Adipose tissue (tissue), 3 donors: ENCODE data around the gene PSMD7. TPM values are rescaled to one million over a fixed set of nuclear protein-coding genes. Genes with fewer than 3 reads are reported as not detected.
"Not testable (repeated sequence)": the region's sequence is repeated elsewhere in the genome, so short reads cannot be mapped to it uniquely, and the experiment has no call there.

Experiments
- H3K27ac ChIP-seq: one replicate; pipeline ENCODE4 v1.5.1; 2013; ENCODE audit warnings: low read depth, low read length
- WGBS, 3 donors: extraction: QIAGEN DNeasy Blood & Tissue Kit; methylation state at CpG; one replicate each; pipeline ENCODE4 v1.1.7; 2013; 5-methylcytosine and 5-hydroxymethylcytosine counted together
- polyA plus RNA-seq, 3 donors: library from polyadenylated mRNA; stranded (reverse); fragments of 200-250 nt; gene quantifications; one replicate each; pipeline ENCODE4 v1.2.3, GENCODE V29; 2013
- donor health status: healthy with polysubstance abuse.
- donor health status: Bipolar disorder and iron deficiency.
- donor health status: healthy.

Gene PSMD7
- polyA plus RNA-seq, 3 donors: 39.6 to 84.6 (median 59.0) TPM

DNA sequence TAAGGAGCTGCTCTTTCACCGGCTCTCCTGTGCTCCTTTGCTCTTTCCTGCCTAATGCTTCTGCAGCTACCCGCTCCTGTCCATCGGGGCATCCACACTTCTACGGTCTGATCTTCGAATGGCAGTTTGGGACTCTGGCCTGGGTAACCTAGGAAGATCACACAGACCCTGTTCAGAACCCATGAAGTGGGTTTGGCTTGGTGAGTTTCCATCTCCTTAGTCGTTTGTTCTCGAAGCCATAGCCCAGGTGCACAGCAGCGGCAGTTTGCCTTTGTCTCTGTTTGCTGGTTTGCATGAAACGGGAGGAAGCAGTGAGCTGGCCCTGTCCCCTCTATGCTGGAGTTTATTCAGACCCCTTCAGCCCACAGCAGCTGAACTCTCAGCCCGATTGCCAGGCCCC, 29.0 kb downstream of the PSMD7 start:
- WGBS, 3 donors: 89 to 94% (median 94%) methylated on average over 10 of the region's 10 CpGs
- H3K27ac ChIP-seq: no peak overlapping the region

DNA sequence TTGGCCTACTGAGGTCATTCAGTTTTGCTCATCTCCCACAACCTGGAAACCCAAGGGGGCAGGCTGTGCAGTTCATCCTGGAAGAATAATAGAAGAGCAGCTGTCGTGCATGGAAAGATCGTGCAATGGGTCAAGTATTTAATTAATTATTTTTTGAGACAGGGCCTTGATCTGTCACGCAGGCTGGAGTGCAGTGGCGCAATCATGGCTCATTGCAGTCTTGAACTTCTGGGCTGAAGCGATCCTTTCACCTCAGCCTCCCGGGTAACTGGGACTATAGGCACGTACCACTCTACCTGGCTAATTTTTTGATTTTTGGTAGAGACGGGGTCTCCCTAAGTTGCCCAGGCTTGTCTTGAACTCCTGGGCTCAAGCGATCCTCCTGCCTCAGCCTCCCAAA, 31.7 kb downstream of the PSMD7 start:
- not testable (repeated sequence) for H3K27ac ChIP-seq
- 89 to 95% (median 93%) methylated on average over 8 to 9 of the region's 9 CpGs for WGBS, 3 donors

DNA sequence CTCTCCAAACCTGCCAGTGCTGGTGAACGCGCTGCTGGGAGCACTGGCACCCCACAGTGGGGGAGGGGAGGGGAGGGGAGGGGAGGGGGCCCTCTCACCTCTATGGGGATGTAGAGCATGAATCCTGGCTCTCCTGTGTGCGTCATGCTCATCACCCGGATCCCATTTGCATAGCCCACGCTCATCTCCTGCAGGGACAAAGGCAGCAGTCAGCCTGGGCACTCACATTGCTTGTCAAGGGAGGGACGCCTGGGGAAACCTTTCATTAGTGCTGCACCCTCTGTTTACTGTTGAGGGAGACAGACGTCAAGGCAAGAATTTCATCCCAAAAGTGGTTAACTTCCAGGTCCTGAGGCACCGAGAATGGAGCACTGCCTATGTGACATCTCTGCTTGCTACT, 35.9 kb downstream of the PSMD7 start:
- WGBS, 3 donors: 72 to 87% (median 85%) methylated on average over 6 to 8 of the region's 8 CpGs
- not testable (repeated sequence) for H3K27ac ChIP-seq

DNA sequence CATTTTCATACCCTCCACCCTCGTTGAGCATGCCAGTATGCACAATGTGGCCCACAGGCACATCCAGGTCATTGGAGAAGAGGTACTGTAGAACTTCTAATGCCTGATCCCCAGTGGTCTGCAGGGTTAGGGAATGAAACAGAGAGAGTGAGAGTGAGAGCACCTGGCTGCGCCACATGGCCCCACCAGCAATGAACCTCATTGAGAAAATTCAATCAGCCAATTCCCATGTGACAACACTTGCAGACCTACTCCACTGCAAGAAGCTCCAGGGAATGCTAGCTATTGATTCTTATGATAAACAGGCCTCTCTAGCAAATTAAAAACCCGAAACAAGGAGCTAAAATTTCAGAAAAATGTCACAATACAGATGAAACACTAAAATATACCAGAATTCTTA, 40.9 kb downstream of the PSMD7 start:
- not testable (repeated sequence) for H3K27ac ChIP-seq
- 92 to 100% (median 94%) methylated on average over 2 to 3 of the region's 3 CpGs for WGBS, 3 donors

DNA sequence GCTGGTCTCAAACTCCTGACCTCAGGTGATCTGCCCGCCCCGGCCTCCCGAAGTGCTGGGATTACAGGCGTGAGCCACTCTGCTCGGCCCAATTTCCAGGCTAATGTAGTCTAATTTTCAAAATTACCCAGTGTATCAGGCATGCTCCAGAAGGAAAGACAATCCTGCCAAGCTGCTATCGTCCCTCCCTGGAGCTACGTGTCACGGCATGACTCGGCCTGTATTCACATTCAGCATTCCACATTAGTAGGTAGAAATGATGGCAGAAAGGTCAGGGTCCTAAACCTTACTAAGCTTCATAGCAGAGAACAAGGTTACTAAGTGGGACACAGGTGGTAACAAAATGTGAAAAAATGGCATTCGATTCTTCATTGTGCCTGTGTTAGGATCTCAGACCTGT, 42.6 kb downstream of the PSMD7 start:
- WGBS, 3 donors: 92 to 97% (median 93%) methylated on average over 10 of the region's 10 CpGs
- H3K27ac ChIP-seq: not testable (repeated sequence)

DNA sequence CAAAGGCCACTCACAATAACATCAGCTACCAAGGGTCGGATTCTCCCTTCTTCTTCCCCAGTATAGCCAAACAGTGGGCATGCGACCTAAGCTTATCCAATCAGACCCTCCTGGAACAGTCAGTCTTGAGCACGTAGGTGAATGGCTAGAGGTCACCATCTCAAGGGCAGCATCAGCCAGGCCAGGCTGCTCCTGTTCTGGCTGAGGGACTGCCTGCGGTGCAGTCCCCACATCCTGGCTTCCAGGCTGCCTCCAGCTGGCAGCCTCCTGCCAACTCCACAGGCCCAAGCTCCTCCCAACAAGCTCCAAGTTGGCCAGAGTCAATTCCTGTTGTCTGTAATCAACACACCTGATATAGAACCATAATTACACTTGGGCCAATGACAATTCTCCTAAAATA, 56.4 kb downstream of the PSMD7 start:
- 87 to 90% (median 89%) methylated on average over 3 to 4 of the region's 4 CpGs for WGBS, 3 donors
- not testable (repeated sequence) for H3K27ac ChIP-seq

Other genes starting within 250 kb of the PSMD7 start
- 1 to 10 TPM; 5.7 to 8.6 (median 6.4) TPM for gene NPIPB15, start 79.5 kb downstream of the PSMD7 start, polyA plus RNA-seq
- under 1 TPM; 0.15 to 0.71 (median 0.45) TPM for gene CLEC18B, start 124.7 kb downstream of the PSMD7 start, polyA plus RNA-seq